ENCODE results near the gene FXYD4.

The FXYD4 gene

GRCh38 chr10:43353495-43354329 lies 17.7 kb upstream of the FXYD4 start:
- H3K36me3 ChIP-seq (ENCODE audit: insufficient read depth, low read length) = no peaks in the 10 kb centered on the region
- no peak overlapping the region for H3K9ac ChIP-seq (ENCODE audit: low read depth, low read length)
- H3K9me3 ChIP-seq (ENCODE audit: control insufficient read depth, insufficient read depth, low read length) = no peaks in the 10 kb centered on the region
- peaks cover 18% of the 10 kb centered on the region for H3K4me1 ChIP-seq (ENCODE audit: insufficient read depth, low read length)

- no peaks in the 10 kb centered on the region for H3K36me3 ChIP-seq (ENCODE audit: insufficient read depth, low read length)
- H3K4me1 ChIP-seq (ENCODE audit: insufficient read depth, low read length) = peaks cover 18% of the 10 kb centered on the region
- H3K9ac ChIP-seq (ENCODE audit: low read depth, low read length) = no peak overlapping the region
- H3K9me3 ChIP-seq (ENCODE audit: control insufficient read depth, insufficient read depth, low read length) = no peaks in the 10 kb centered on the region
These were observed 17.2 kb upstream of the FXYD4 start for GRCh38 chr10:43354330-43354635.

- Histone ChIP-seq H3K36me3 (ENCODE audit: insufficient read depth, low read length) (no peaks in the 10 kb centered on the region), H3K9me3 (ENCODE audit: control insufficient read depth, insufficient read depth, low read length) (no peaks in the 10 kb centered on the region), H3K9ac (ENCODE audit: low read depth, low read length) (no peak overlapping the region), H3K4me1 (ENCODE audit: insufficient read depth, low read length) (peaks cover 18% of the 10 kb centered on the region)
These were observed 16.5 kb upstream of the FXYD4 start for GRCh38 chr10:43354879-43355380.

- no peak overlapping the region for H3K9ac ChIP-seq (ENCODE audit: low read depth, low read length)
- H3K36me3 ChIP-seq (ENCODE audit: insufficient read depth, low read length) = no peaks in the 10 kb centered on the region
- no peaks in the 10 kb centered on the region for H3K9me3 ChIP-seq (ENCODE audit: control insufficient read depth, insufficient read depth, low read length)
- H3K4me1 ChIP-seq (ENCODE audit: insufficient read depth, low read length) = peaks cover 18% of the 10 kb centered on the region
These were observed 15.6 kb upstream of the FXYD4 start for GRCh38 chr10:43355749-43356371.

GRCh38 chr10:43360086-43360485 lies 11.3 kb upstream of the FXYD4 start:
- no peaks in the 10 kb centered on the region for H3K9me3 ChIP-seq (ENCODE audit: control insufficient read depth, insufficient read depth, low read length)
- H3K36me3 ChIP-seq (ENCODE audit: insufficient read depth, low read length) = no peaks in the 10 kb centered on the region
- peaks cover 12% of the 10 kb centered on the region; the same call in 1 of the 2 replicates for H3K4me1 ChIP-seq (ENCODE audit: insufficient read depth, low read length)
- no peak overlapping the region for H3K9ac ChIP-seq (ENCODE audit: low read depth, low read length)

GRCh38 chr10:43361547-43362190 lies 9.8 kb upstream of the FXYD4 start:
- H3K4me1 ChIP-seq (ENCODE audit: insufficient read depth, low read length) = 0 out of 2 replicates have a peak, but pooled peaks cover 4% of the 10 kb centered on the region
- no peaks in the 10 kb centered on the region for H3K36me3 ChIP-seq (ENCODE audit: insufficient read depth, low read length)
- no peaks in the 10 kb centered on the region for H3K9me3 ChIP-seq (ENCODE audit: control insufficient read depth, insufficient read depth, low read length)
- peak overlapping the region; percentile 96; the same call in 1 of the 2 replicates for H3K9ac ChIP-seq (ENCODE audit: low read depth, low read length)

- 0 out of 2 replicates have a peak, but pooled peaks cover 4% of the 10 kb centered on the region for H3K4me1 ChIP-seq (ENCODE audit: insufficient read depth, low read length)
- H3K36me3 ChIP-seq (ENCODE audit: insufficient read depth, low read length) = no peaks in the 10 kb centered on the region
- H3K9ac ChIP-seq (ENCODE audit: low read depth, low read length) = peak overlapping the region; percentile 96
- no peaks in the 10 kb centered on the region for H3K9me3 ChIP-seq (ENCODE audit: control insufficient read depth, insufficient read depth, low read length)
These were observed 9.1 kb upstream of the FXYD4 start for GRCh38 chr10:43362191-43362839.

- no peaks in the 10 kb centered on the region for H3K9me3 ChIP-seq (ENCODE audit: control insufficient read depth, insufficient read depth, low read length)
- 0 out of 2 replicates have a peak, but pooled peaks cover 4% of the 10 kb centered on the region for H3K4me1 ChIP-seq (ENCODE audit: insufficient read depth, low read length)
- no peak overlapping the region for H3K9ac ChIP-seq (ENCODE audit: low read depth, low read length)
- no peaks in the 10 kb centered on the region for H3K36me3 ChIP-seq (ENCODE audit: insufficient read depth, low read length)
These were observed 6.4 kb upstream of the FXYD4 start for GRCh38 chr10:43365001-43365400.

GRCh38 chr10:43369921-43370320 lies 1.5 kb upstream of the FXYD4 start:
- H3K36me3 ChIP-seq (ENCODE audit: insufficient read depth, low read length) = no peaks in the 10 kb centered on the region
- no peaks in the 10 kb centered on the region; the same call in none of the 2 replicates for H3K4me1 ChIP-seq (ENCODE audit: insufficient read depth, low read length)
- no peak overlapping the region for H3K9ac ChIP-seq (ENCODE audit: low read depth, low read length)
- H3K9me3 ChIP-seq (ENCODE audit: control insufficient read depth, insufficient read depth, low read length) = no peaks in the 10 kb centered on the region

- Histone ChIP-seq H3K4me1 (ENCODE audit: insufficient read depth, low read length) (no peaks in the 10 kb centered on the region; the same call in none of the 2 replicates), H3K9me3 (ENCODE audit: control insufficient read depth, insufficient read depth, low read length) (no peaks in the 10 kb centered on the region), H3K36me3 (ENCODE audit: insufficient read depth, low read length) (no peaks in the 10 kb centered on the region), H3K9ac (ENCODE audit: low read depth, low read length) (no peak overlapping the region)
These were observed 693 bp upstream of the FXYD4 start for GRCh38 chr10:43370671-43371215.

- no peaks in the 10 kb centered on the region for H3K36me3 ChIP-seq (ENCODE audit: insufficient read depth, low read length)
- peaks cover 8% of the 10 kb centered on the region for H3K4me1 ChIP-seq (ENCODE audit: insufficient read depth, low read length)
- no peaks in the 10 kb centered on the region for H3K9me3 ChIP-seq (ENCODE audit: control insufficient read depth, insufficient read depth, low read length)
- no peak overlapping the region for H3K9ac ChIP-seq (ENCODE audit: low read depth, low read length)
These were observed 1.4 kb downstream of the FXYD4 start for GRCh38 chr10:43372765-43373361.

- Histone ChIP-seq H3K9me3 (ENCODE audit: control insufficient read depth, insufficient read depth, low read length) (no peaks in the 10 kb centered on the region), H3K9ac (ENCODE audit: low read depth, low read length) (no peak overlapping the region), H3K4me1 (ENCODE audit: insufficient read depth, low read length) (peaks cover 8% of the 10 kb centered on the region), H3K36me3 (ENCODE audit: insufficient read depth, low read length) (no peaks in the 10 kb centered on the region)
These were observed 2.0 kb downstream of the FXYD4 start for GRCh38 chr10:43373461-43373860.

- no peaks in the 10 kb centered on the region for H3K36me3 ChIP-seq (ENCODE audit: insufficient read depth, low read length)
- H3K4me1 ChIP-seq (ENCODE audit: insufficient read depth, low read length) = peaks cover 8% of the 10 kb centered on the region
- H3K9me3 ChIP-seq (ENCODE audit: control insufficient read depth, insufficient read depth, low read length) = no peaks in the 10 kb centered on the region
- H3K9ac ChIP-seq (ENCODE audit: low read depth, low read length) = no peak overlapping the region
These were observed 2.8 kb downstream of the FXYD4 start for GRCh38 chr10:43374194-43374593.

Measured in ES-I3 (cell line).